IMR-90 (cell line): ENCODE measurements around the gene ANTXR2. TPM values are rescaled to one million over a fixed set of nuclear protein-coding genes. Genes with fewer than 3 reads are reported as not detected.

Experiments used
- ATAC-seq: fragments of 200-7000 bp; cut with Tn5 transposase; 2 replicates; pipeline ENCODE4 v1.9.1; 2020; ENCODE audit warnings: low read depth, mild to moderate bottlenecking, moderate library complexity
- BruUV-seq: library from RNA; stranded (reverse); fragments of 400-500 nt; replicated peaks from 2 replicates; lab custom pipeline; 2021; lab: Mats Ljungman, UMichigan
- CTCF ChIA-PET: fragments of 300-600 bp; formaldehyde crosslinking; extraction: SDS; loops from one replicate; lab custom pipeline; 2021; ENCODE audit warnings: antibody characterized with exemption; lab: Yijun Ruan, JAX
- POLR2A ChIA-PET: fragments of 300-600 bp; sonication (Branson Sonifier 250); formaldehyde crosslinking; loops from one replicate; lab custom pipeline; 2022; ENCODE audit warnings: antibody characterized with exemption; ENCODE audit not compliant: unreplicated experiment; lab: Charles Lee
- DNase-seq: peaks from one replicate; pipeline ENCODE4 v3.0.0; 2013
- H2AFZ ChIP-seq: replicated peaks from 2 replicates; pipeline ENCODE3; 2013; ENCODE audit warnings: low read length, mild to moderate bottlenecking; ENCODE audit not compliant: poor library complexity
- H2AK5ac ChIP-seq: 2 replicates; pipeline ENCODE4 v1.6.1; 2013; ENCODE audit warnings: low read depth, low read length, inconsistent platforms
- H2AK9ac ChIP-seq: replicated peaks from 2 replicates; pipeline ENCODE3; 2013; ENCODE audit warnings: mild to moderate bottlenecking, low read depth, low read length, moderate library complexity; ENCODE audit not compliant: poor library complexity
- H2BK120ac ChIP-seq: 2 replicates; pipeline ENCODE4 v1.6.1; 2013; ENCODE audit warnings: low read depth, low read length, inconsistent platforms
- H2BK15ac ChIP-seq: 3 replicates; pipeline ENCODE4 v1.6.1; 2013; ENCODE audit warnings: low read depth, low read length, inconsistent platforms
- H2BK20ac ChIP-seq: 2 replicates; pipeline ENCODE4 v1.6.1; 2013; ENCODE audit warnings: low read depth, mild to moderate bottlenecking, inconsistent platforms, low read length, moderate library complexity
- H2BK5ac ChIP-seq: 2 replicates; pipeline ENCODE4 v1.6.1; 2013; ENCODE audit warnings: mild to moderate bottlenecking, low read depth, low read length, inconsistent platforms; ENCODE audit not compliant: poor library complexity, severe bottlenecking
- H3K14ac ChIP-seq: replicated peaks from 2 replicates; pipeline ENCODE4 v1.6.1; 2013; ENCODE audit warnings: low read depth, low read length, inconsistent platforms
- H3K18ac ChIP-seq: 2 replicates; pipeline ENCODE4 v1.6.1; 2013; ENCODE audit warnings: low read depth, low read length, control low read depth
- H3K23ac ChIP-seq: 2 replicates; pipeline ENCODE4 v1.6.1; 2013; ENCODE audit warnings: low read depth, low read length, inconsistent platforms
- H3K27ac ChIP-seq: 2 replicates; pipeline ENCODE4 v1.5.1; 2013; ENCODE audit warnings: mild to moderate bottlenecking, control low read depth, low read length; ENCODE audit not compliant: insufficient read depth
- H3K27me3 ChIP-seq: 2 replicates; pipeline ENCODE4 v1.6.1; 2013; ENCODE audit warnings: low read length; ENCODE audit not compliant: control insufficient read depth, insufficient read depth
- H3K36me3 ChIP-seq: 2 replicates; pipeline ENCODE4 v1.6.1; 2013; ENCODE audit warnings: low read length, mixed read lengths; ENCODE audit not compliant: control insufficient read depth, insufficient read depth
- H3K4ac ChIP-seq: 2 replicates; pipeline ENCODE4 v1.6.1; 2013; ENCODE audit warnings: low read depth, low read length, inconsistent platforms
- H3K4me1 ChIP-seq: 2 replicates; pipeline ENCODE4 v1.6.1; 2013; ENCODE audit warnings: low read length, mixed read lengths; ENCODE audit not compliant: control insufficient read depth, insufficient read depth
- H3K4me2 ChIP-seq: 2 replicates; pipeline ENCODE4 v1.6.1; 2013; ENCODE audit warnings: low read depth, mild to moderate bottlenecking, control low read depth, low read length, moderate library complexity
- H3K4me3 ChIP-seq: 2 replicates; pipeline ENCODE4 v1.5.1; 2013; ENCODE audit warnings: low read depth, mild to moderate bottlenecking, control low read depth, low read length, moderate library complexity; ENCODE audit not compliant: insufficient read depth
- H3K56ac ChIP-seq: 2 replicates; pipeline ENCODE4 v1.6.1; 2013; ENCODE audit warnings: low read length, inconsistent platforms; ENCODE audit not compliant: insufficient read depth; ENCODE audit errors: extremely low read depth
- H3K79me1 ChIP-seq, 2 experiments: 2 replicates each; pipeline ENCODE4 v1.6.1; 2013; ENCODE audit warnings: low read length in 2 of 2, inconsistent platforms in 1 of 2, low read depth in 1 of 2
- H3K9ac ChIP-seq: 2 replicates; pipeline ENCODE4 v1.6.1; 2013; ENCODE audit warnings: low read depth, low read length, control low read depth
- H3K9me1 ChIP-seq: 2 replicates; pipeline ENCODE4 v1.6.1; 2013; ENCODE audit warnings: low read length, inconsistent platforms; ENCODE audit not compliant: insufficient read depth
- H3K9me3 ChIP-seq: 2 replicates; pipeline ENCODE4 v1.6.1; 2013; ENCODE audit warnings: low read length; ENCODE audit not compliant: control insufficient read depth, insufficient read depth
- H4K20me1 ChIP-seq: 2 replicates; pipeline ENCODE4 v1.6.1; 2013; ENCODE audit warnings: low read length, inconsistent platforms; ENCODE audit not compliant: insufficient read depth
- H4K5ac ChIP-seq: 2 replicates; pipeline ENCODE4 v1.6.1; 2013; ENCODE audit warnings: mild to moderate bottlenecking, low read depth, low read length, control low read depth
- H4K8ac ChIP-seq, 2 experiments: 2 replicates each; pipeline ENCODE4 v1.6.1; 2013; ENCODE audit warnings: low read depth in 2 of 2, low read length in 2 of 2, control low read depth in 1 of 2, inconsistent platforms in 1 of 2
- H4K91ac ChIP-seq: 2 replicates; pipeline ENCODE4 v1.6.1; 2013; ENCODE audit warnings: low read depth, low read length, inconsistent platforms; ENCODE audit not compliant: insufficient read depth
- MAFK ChIP-seq: IDR thresholded peaks from 2 replicates; pipeline ENCODE4 v1.6.1; 2012; ENCODE audit warnings: low read depth, low read length, improper control_type of control experiment
- NFE2L2 ChIP-seq: fragments of 150-350 bp; IDR thresholded peaks from 2 replicates; pipeline ENCODE4 v1.6.1; 2016; ENCODE audit warnings: low read depth, mild to moderate bottlenecking, low read length
- RAD21 ChIP-seq: IDR thresholded peaks from 2 replicates; pipeline ENCODE4 v1.6.1; 2012; ENCODE audit warnings: low read length, improper control_type of control experiment
- WGBS, 2 experiments: methylation state at CpG; one replicate each; pipeline versions ENCODE4 v1.1.5 to v1.1.7; 2013; ENCODE audit warnings: missing lambda C conversion rate in 2 of 2; ENCODE audit not compliant: insufficient read length in 1 of 2; ENCODE audit errors: extremely low coverage in 2 of 2; 5-methylcytosine and 5-hydroxymethylcytosine counted together
- dilution Hi-C: fragments of 300-500 bp; cut with HindIII; formaldehyde crosslinking; loops from one replicate; pipeline ENCODE4 v1.14.3; 2018; ENCODE audit warnings: low sequenced_read_pairs; ENCODE audit not compliant: unreplicated experiment
- in situ Hi-C: fragments of 300-500 bp; cut with MboI; formaldehyde crosslinking; loops from 3 replicates; pipeline ENCODE4 v1.14.3; 2019; ENCODE audit warnings: low sequenced_read_pairs, inconsistent platforms, mixed read lengths
- intact Hi-C: fragments of 100-400 bp; cut with micrococcal nuclease; formaldehyde crosslinking; loops from 2 replicates; pipeline ENCODE4 v1.10.0; 2022
- polyA plus RNA-seq, 3 experiments: library from polyadenylated mRNA; depleted of rRNA; stranded (reverse); fragments of >200 nt; gene quantifications; 2 replicates each; pipeline ENCODE4 v1.2.3, GENCODE V29; 2012; ENCODE audit warnings: low replicate concordance in 1 of 3
- total RNA-seq: library from RNA; depleted of rRNA; stranded (reverse); fragments of >200 nt; gene quantifications from 2 replicates; pipeline ENCODE4 v1.2.3, GENCODE V29; 2012

The ANTXR2 gene
- total and polyA plus RNA-seq, 2 of the 4 experiments (the other 2 are of a cell fraction): 46.8 to 88.5 TPM

- in situ Hi-C loops: no loop called here
- CTCF ChIA-PET: no interaction called here
These were observed 20.5 kb upstream of the ANTXR2 start for GRCh38 chr4:80093563-80093962.

More at GRCh38 chr4:80093563-80093962, 20.5 kb upstream of the ANTXR2 start:
- H3K4ac ChIP-seq: no peak overlapping the region
- H4K20me1 ChIP-seq: no peaks in the 10 kb centered on the region
- no peak overlapping the region for H2BK20ac ChIP-seq
- H2AK5ac ChIP-seq: no peak overlapping the region
- H3K9ac ChIP-seq: no peak overlapping the region
- no peak overlapping the region for H3K4me3 ChIP-seq
- ATAC-seq: no peak
- H3K79me1 ChIP-seq: no peaks in the 10 kb centered on the region
- no peak overlapping the region for H3K23ac ChIP-seq
- POLR2A ChIA-PET: no interaction called here
- no peak overlapping the region for H2AFZ ChIP-seq
- no peaks in the 10 kb centered on the region for H3K27me3 ChIP-seq
- H3K9me3 ChIP-seq: no peaks in the 10 kb centered on the region
- no CpG with 5 or more reads among the region's 3 CpGs for whole genome bisulfite sequencing, 2 experiments
- no peak overlapping the region for H4K8ac ChIP-seq
- H2BK15ac ChIP-seq: no peak overlapping the region
- no peak overlapping the region for H3K4me2 ChIP-seq
- H3K27ac ChIP-seq: no peak overlapping the region
- H2BK120ac ChIP-seq: no peak overlapping the region
- H3K36me3 ChIP-seq: no peaks in the 10 kb centered on the region
- no peak overlapping the region for H4K91ac ChIP-seq
- no peak for TF ChIP-seq RAD21
- no peak for TF ChIP-seq MAFK
- TF ChIP-seq NFE2L2: no peak
- H3K56ac ChIP-seq: no peak overlapping the region
- no peak overlapping the region for H2BK5ac ChIP-seq
- H3K9me1 ChIP-seq: no peaks in the 10 kb centered on the region; the same call in 1 of the 2 replicates
- peaks cover 2% of the 10 kb centered on the region; the same call in 1 of the 2 replicates for H3K4me1 ChIP-seq
- intact Hi-C loops: no loop called here
- DNase-seq: no peak
- no peak overlapping the region for H2AK9ac ChIP-seq
- no TSS peak for BruUV-seq
- H4K5ac ChIP-seq: no peak overlapping the region
- H3K14ac ChIP-seq: no peak overlapping the region
- no peak overlapping the region for H3K18ac ChIP-seq
- dilution Hi-C loops: no loop called here
